Astrocyte (in vitro differentiated cells and primary cell): Measurements from ENCODE around the gene ARHGAP33. TPM values are rescaled to one million over a fixed set of nuclear protein-coding genes. Genes with fewer than 3 reads are reported as not detected.

Experiments
- DNase-seq: peaks from one replicate; pipeline ENCODE4 v3.0.0-alpha.2; 2010; ENCODE audit warnings: low read depth
- FAIRE-seq: peaks from 2 replicates; lab custom pipeline; 2011; peaks lifted over from hg19 to GRCh38; lab: Jason Lieb, UNC
- H2AFZ ChIP-seq: 2 replicates; pipeline ENCODE4 v1.6.0; 2012; ENCODE audit warnings: low read depth, low read length, inconsistent platforms
- H3K27ac ChIP-seq: 2 replicates; pipeline ENCODE4 v1.5.1; 2011; ENCODE audit warnings: low read depth, low read length, inconsistent platforms
- H3K27me3 ChIP-seq: 2 replicates; pipeline ENCODE4 v1.6.0; 2011; ENCODE audit warnings: low read length, inconsistent platforms; ENCODE audit not compliant: insufficient read depth
- H3K36me3 ChIP-seq: 2 replicates; pipeline ENCODE4 v1.5.1; 2011; ENCODE audit warnings: low read length, inconsistent platforms; ENCODE audit not compliant: insufficient read depth
- H3K4me1 ChIP-seq: 2 replicates; pipeline ENCODE4 v1.5.1; 2011; ENCODE audit warnings: low read length, inconsistent platforms; ENCODE audit not compliant: insufficient read depth
- H3K4me2 ChIP-seq: 2 replicates; pipeline ENCODE4 v1.6.0; 2012; ENCODE audit warnings: low read length, inconsistent platforms
- H3K4me3 ChIP-seq: 2 replicates; pipeline ENCODE4 v1.5.1; 2011; ENCODE audit warnings: low read depth, mild to moderate bottlenecking, low read length, inconsistent platforms; ENCODE audit not compliant: insufficient read depth
- H3K79me2 ChIP-seq: 2 replicates; pipeline ENCODE4 v1.6.0; 2012; ENCODE audit warnings: mild to moderate bottlenecking, low read length, inconsistent platforms; ENCODE audit not compliant: insufficient read depth
- H3K9ac ChIP-seq: 2 replicates; pipeline ENCODE4 v1.6.0; 2012; ENCODE audit warnings: mild to moderate bottlenecking, low read length, inconsistent platforms
- H3K9me3 ChIP-seq: 2 replicates; pipeline ENCODE4 v1.5.1; 2012; ENCODE audit warnings: low read depth, mild to moderate bottlenecking, low read length, inconsistent platforms; ENCODE audit not compliant: insufficient read depth
- H4K20me1 ChIP-seq: 2 replicates; pipeline ENCODE4 v1.6.0; 2012; ENCODE audit warnings: low read length, inconsistent platforms; ENCODE audit not compliant: insufficient read depth
- H3K27ac Mint-ChIP-seq: one replicate; pipeline ENCODE4 v1.8.0; 2021; ENCODE audit warnings: mild to moderate bottlenecking, mixed read lengths; ENCODE audit not compliant: unreplicated experiment
- H3K27me3 Mint-ChIP-seq: one replicate; pipeline ENCODE4 v1.8.0; 2021; ENCODE audit warnings: low read depth, mixed read lengths; ENCODE audit not compliant: unreplicated experiment
- H3K36me3 Mint-ChIP-seq: one replicate; pipeline ENCODE4 v1.8.0; 2021; ENCODE audit warnings: low read depth, mixed read lengths; ENCODE audit not compliant: unreplicated experiment
- H3K4me1 Mint-ChIP-seq: one replicate; pipeline ENCODE4 v1.8.0; 2021; ENCODE audit warnings: low read depth, mixed read lengths; ENCODE audit not compliant: unreplicated experiment
- H3K4me3 Mint-ChIP-seq: one replicate; pipeline ENCODE4 v1.8.0; 2021; ENCODE audit warnings: mild to moderate bottlenecking, moderate library complexity, mixed read lengths; ENCODE audit not compliant: unreplicated experiment
- H3K9me3 Mint-ChIP-seq: one replicate; pipeline ENCODE4 v1.8.0; 2021; ENCODE audit warnings: mild to moderate bottlenecking, mixed read lengths; ENCODE audit not compliant: unreplicated experiment
- CTCF ChIP-seq: IDR thresholded peaks from 2 replicates; pipeline ENCODE4 v1.5.1; 2011; ENCODE audit warnings: low read depth, mild to moderate bottlenecking, inconsistent platforms, low read length, moderate library complexity; ENCODE audit not compliant: insufficient read depth
- EZH2 ChIP-seq: IDR thresholded peaks from 2 replicates; pipeline ENCODE4 v1.6.1; 2012; ENCODE audit warnings: mild to moderate bottlenecking, low read length, inconsistent platforms; ENCODE audit not compliant: insufficient read depth
- total RNA-seq: library from RNA; stranded (reverse); gene quantifications from 2 replicates; pipeline ENCODE4 v1.2.1, GENCODE V29; 2021

Gene ARHGAP33
- total RNA-seq, 1 donor from 2014 or later = 5.5 TPM

- H3K4me1 Mint-ChIP-seq = peaks cover 2% of the 10 kb centered on the region
- no peaks in the 10 kb centered on the region for H3K36me3 ChIP-seq
- no peaks in the 10 kb centered on the region for H4K20me1 ChIP-seq
- H3K27ac ChIP-seq = no peak overlapping the region
- H3K4me3 ChIP-seq = no peak overlapping the region
- H3K9me3 Mint-ChIP-seq = no peaks in the 10 kb centered on the region
- H3K27ac Mint-ChIP-seq = no peak overlapping the region
- H3K9me3 ChIP-seq = no peaks in the 10 kb centered on the region
- no peaks in the 10 kb centered on the region for H3K36me3 Mint-ChIP-seq
- H3K27me3 ChIP-seq = no peaks in the 10 kb centered on the region
- no peaks in the 10 kb centered on the region for H3K4me1 ChIP-seq
- H2AFZ ChIP-seq = no peak overlapping the region
- peaks cover 31% of the 10 kb centered on the region for H3K27me3 Mint-ChIP-seq
- H3K4me3 Mint-ChIP-seq = no peak overlapping the region
- no peaks in the 10 kb centered on the region for H3K79me2 ChIP-seq
- H3K9ac ChIP-seq = no peak overlapping the region
- no peak overlapping the region for H3K4me2 ChIP-seq
- FAIRE-seq (no peak), DNase-seq (no peak)
- TF ChIP-seq CTCF = no peak
- no peak for TF ChIP-seq EZH2
Observed at GRCh38 chr19:35788205-35788960, 13.0 kb downstream of the ARHGAP33 start.

GRCh38 chr19:35789195-35789977 lies 14.0 kb downstream of the ARHGAP33 start:
- H3K9me3 ChIP-seq = no peaks in the 10 kb centered on the region

More at GRCh38 chr19:35789195-35789977, 14.0 kb downstream of the ARHGAP33 start:
- Histone ChIP-seq H3K4me3 (no peak overlapping the region), H3K4me2 (no peak overlapping the region), H3K27ac (no peak overlapping the region), H4K20me1 (no peaks in the 10 kb centered on the region), H3K27me3 (no peaks in the 10 kb centered on the region), H3K4me1 (no peaks in the 10 kb centered on the region), H2AFZ (no peak overlapping the region), H3K36me3 (no peaks in the 10 kb centered on the region), H3K9ac (no peak overlapping the region), H3K79me2 (no peaks in the 10 kb centered on the region)
- TF ChIP-seq EZH2 = no peak
- TF ChIP-seq CTCF = no peak
- Mint-ChIP-seq H3K27ac (no peak overlapping the region), H3K36me3 (no peaks in the 10 kb centered on the region), H3K4me3 (no peak overlapping the region), H3K9me3 (no peaks in the 10 kb centered on the region), H3K4me1 (no peaks in the 10 kb centered on the region), H3K27me3 (peaks cover 31% of the 10 kb centered on the region)
- no peak for FAIRE-seq
- no peak for DNase-seq
